HG03457 (cell line): ENCODE results near the gene AMIGO1.

Experiments used
- ATAC-seq: cut with Tn5 transposase; IDR thresholded peaks from one replicate; pipeline ENCODE4 v1.9.1; 2021; ENCODE audit warnings: moderate number of reproducible peaks; ENCODE audit not compliant: unreplicated experiment

Gene AMIGO1

GRCh38 chr1:109503935-109504334 lies 5.6 kb downstream of the AMIGO1 start:
- no peak for ATAC-seq

- no peak for ATAC-seq
Observed at GRCh38 chr1:109502364-109502851, 7.1 kb downstream of the AMIGO1 start.

- no peak for ATAC-seq
Observed at GRCh38 chr1:109501644-109502363, 7.7 kb downstream of the AMIGO1 start.

GRCh38 chr1:109500941-109501381 lies 8.6 kb downstream of the AMIGO1 start:
- ATAC-seq, result no peak

GRCh38 chr1:109499661-109500536 lies 9.6 kb downstream of the AMIGO1 start:
- ATAC-seq, result no peak

- ATAC-seq, result no peak
Observed at GRCh38 chr1:109499081-109499480, 10.4 kb downstream of the AMIGO1 start.

GRCh38 chr1:109498161-109498801 lies 11.2 kb downstream of the AMIGO1 start:
- ATAC-seq, result no peak

- no peak for ATAC-seq
Observed at GRCh38 chr1:109497449-109498160, 11.9 kb downstream of the AMIGO1 start.

GRCh38 chr1:109495738-109496137 lies 13.8 kb downstream of the AMIGO1 start:
- ATAC-seq, result no peak

- peak; percentile 56 for ATAC-seq
Observed at GRCh38 chr1:109493805-109494539, 15.6 kb downstream of the AMIGO1 start, which contains the start of gene CYB561D1. TSS of gene CYB561D1 (plus strand) at chr1:109494094. CDS start at chr1:109494140, 46 bp downstream.

GRCh38 chr1:109493227-109493626 lies 16.3 kb downstream of the AMIGO1 start:
- no peak for ATAC-seq

- ATAC-seq, result no peak
Observed at GRCh38 chr1:109492779-109493178, 16.7 kb downstream of the AMIGO1 start.

- no peak for ATAC-seq
Observed at GRCh38 chr1:109491372-109491771, 18.2 kb downstream of the AMIGO1 start.

- no peak for ATAC-seq
Observed at GRCh38 chr1:109490934-109491302, 18.6 kb downstream of the AMIGO1 start.

- ATAC-seq, result no peak
Observed at GRCh38 chr1:109490029-109490933, 19.2 kb downstream of the AMIGO1 start.

- ATAC-seq, result no peak
Observed at GRCh38 chr1:109488696-109489095, 20.8 kb downstream of the AMIGO1 start.

GRCh38 chr1:109488201-109488600 lies 21.3 kb downstream of the AMIGO1 start:
- ATAC-seq, result no peak

- ATAC-seq, result no peak
Observed at GRCh38 chr1:109487261-109487660, 22.3 kb downstream of the AMIGO1 start.

- ATAC-seq, result no peak
Observed at GRCh38 chr1:109485001-109485400, 24.5 kb downstream of the AMIGO1 start.
